ENCODE results near the gene MN1. TPM values are rescaled to one million over a fixed set of nuclear protein-coding genes. Genes with fewer than 3 reads are reported as not detected.
A peak's percentile ranks its signal among the peaks of the same experiment; 100 is the strongest.

The MN1 gene
- total and polyA plus RNA-seq, 2 of the 4 experiments (the other 2 are of a cell fraction), result 0.36 to 1.3 TPM

- TF ChIP-seq RCOR1 (IDR thresholded peaks at IDR 0.05; ENCODE audit: insufficient replicate concordance, low read length) (no peak), RFX5 (IDR thresholded peaks at IDR 0.05; ENCODE audit: low read depth, low read length) (no peak), SMC3 (IDR thresholded peaks at IDR 0.05; ENCODE audit: low read depth, low read length) (no peak), CTCF (conservative IDR thresholded peaks at IDR 0.05; ENCODE audit: low read depth, low read length) (no peak), FOS (IDR thresholded peaks at IDR 0.05; ENCODE audit: low read depth, low read length) (no peak), MXI1 (IDR thresholded peaks at IDR 0.05; ENCODE audit: borderline replicate concordance, low read depth, low read length) (no peak), CHD1 (IDR thresholded peaks at IDR 0.05; ENCODE audit: low read depth, low read length) (no peak)
- Histone ChIP-seq H3K4ac (ENCODE audit: low read depth, low read length) (peak overlapping the region; percentile 45; the same call in 1 of the 2 replicates), H4K20me1 (ENCODE audit: insufficient read depth, low read length) (no peaks in the 10 kb centered on the region), H3K4me2 (ENCODE audit: low read depth, low read length) (no peak overlapping the region), H3K56ac (ENCODE audit: extremely low read depth, insufficient read depth, low read length) (no peak overlapping the region), H3K79me1 (ENCODE audit: low read depth in 1 of 2, low read length in 2 of 2) (no peaks in the 10 kb centered on the region; a peak in 1 of 4 replicates), H2BK20ac (ENCODE audit: low read depth, low read length) (no peak overlapping the region), H4K91ac (ENCODE audit: insufficient read depth, low read depth, low read length) (0 out of 2 replicates have a peak overlapping the region, but pooled peaks have one; percentile 11), H2BK15ac (ENCODE audit: low read depth, low read length) (no peak overlapping the region; the same call in 2 of the 3 replicates), H2BK120ac (ENCODE audit: low read depth, low read length) (peak overlapping the region; percentile 67; the same call in 1 of the 2 replicates), H3K14ac (replicated peaks; ENCODE audit: low read depth, low read length) (no peak overlapping the region), H2BK5ac (ENCODE audit: low read depth, low read length, poor library complexity, severe bottlenecking) (no peak overlapping the region), H3K27ac (ENCODE audit: insufficient read depth, low read length) (no peak overlapping the region), H3K9me1 (ENCODE audit: insufficient read depth, low read length) (0 out of 2 replicates have a peak, but pooled peaks cover 3% of the 10 kb centered on the region), H3K9me3 (ENCODE audit: control insufficient read depth, insufficient read depth, low read length) (no peaks in the 10 kb centered on the region), H3K9ac (ENCODE audit: low read depth, low read length) (no peak overlapping the region), H4K8ac (ENCODE audit: low read depth in 2 of 2, low read length in 2 of 2) (no peak overlapping the region), H2AK5ac (ENCODE audit: low read depth, low read length) (peak overlapping the region; percentile 71), H3K36me3 (ENCODE audit: control insufficient read depth, insufficient read depth, low read length) (no peaks in the 10 kb centered on the region), H3K4me1 (ENCODE audit: control insufficient read depth, insufficient read depth, low read length) (peaks cover 12% of the 10 kb centered on the region), H3K23ac (ENCODE audit: low read depth, low read length) (no peak overlapping the region), H4K5ac (ENCODE audit: low read depth, low read length) (peak overlapping the region; percentile 27; the same call in 1 of the 2 replicates), H3K27me3 (ENCODE audit: control insufficient read depth, insufficient read depth, low read length) (no peaks in the 10 kb centered on the region), H2AK9ac (replicated peaks; ENCODE audit: low read depth, low read length, poor library complexity) (no peak overlapping the region), H3K4me3 (ENCODE audit: insufficient read depth, low read depth, low read length) (no peak overlapping the region), H3K18ac (ENCODE audit: low read depth, low read length) (no peak overlapping the region), H2AFZ (replicated peaks; ENCODE audit: low read length, poor library complexity) (no peak overlapping the region)
- intact Hi-C loops (cut with micrococcal nuclease) (loop anchor here (10.0 kb wide), 2 partner anchors 199 to 271 kb away; no protein-coding TSS in a partner anchor), dilution Hi-C loops (cut with HindIII; ENCODE audit: low sequenced_read_pairs, unreplicated experiment) (no loop called here), in situ Hi-C loops (cut with MboI; ENCODE audit: low sequenced_read_pairs) (loop anchor here (10.0 kb wide), 1 partner anchor 401 kb away; no protein-coding TSS in a partner anchor)
- 95% methylated on average over 4 of the region's 7 CpGs; no CpG with 5 or more reads in 1 of the 2 experiments for WGBS, 2 experiments (ENCODE audit: extremely low coverage in 2 of 2, insufficient read length in 1 of 2)
- CTCF ChIA-PET, result interaction anchor here (0.6 kb wide), 1 partner anchor 401 kb away, joined by 4 read pairs; no protein-coding TSS in a partner anchor
- no TSS peak for BruUV-seq (replicated peaks)
- POLR2A ChIA-PET (ENCODE audit: unreplicated experiment), result interaction anchor here (0.6 kb wide), 1 partner anchor 9 kb away, joined by 4 read pairs; no protein-coding TSS in a partner anchor
- DNase-seq (no peak), ATAC-seq (ENCODE audit: low read depth) (no peak)
These were observed 4.3 kb upstream of the MN1 start for GRCh38 chr22:27805841-27806240.
